Cardiac fibroblast (primary cell): ENCODE measurements around the gene C1orf167.

Experiments used
- DNase-seq, 2 donors: peaks; one replicate each; pipeline versions ENCODE4 v3.0.0 to v3.0.0-alpha.2; 2010; ENCODE audit warnings: low read depth in 2 of 2
- H3K4me3 ChIP-seq, 2 donors: replicated peaks in 1 of 2; 1 replicate in 1 of 2; 2 replicates in 1 of 2; pipeline ENCODE4 v1.5.1; 2011; ENCODE audit warnings: low read depth in 2 of 2, low read length in 2 of 2, mild to moderate bottlenecking in 2 of 2, moderate library complexity in 1 of 2
- TF ChIP-seq, protein P1 (sequence below): IDR thresholded peaks from one replicate; pipeline ENCODE4 v1.5.1; 2011; ENCODE audit warnings: low read depth, mild to moderate bottlenecking, low read length, inconsistent platforms

Gene C1orf167

DNA sequence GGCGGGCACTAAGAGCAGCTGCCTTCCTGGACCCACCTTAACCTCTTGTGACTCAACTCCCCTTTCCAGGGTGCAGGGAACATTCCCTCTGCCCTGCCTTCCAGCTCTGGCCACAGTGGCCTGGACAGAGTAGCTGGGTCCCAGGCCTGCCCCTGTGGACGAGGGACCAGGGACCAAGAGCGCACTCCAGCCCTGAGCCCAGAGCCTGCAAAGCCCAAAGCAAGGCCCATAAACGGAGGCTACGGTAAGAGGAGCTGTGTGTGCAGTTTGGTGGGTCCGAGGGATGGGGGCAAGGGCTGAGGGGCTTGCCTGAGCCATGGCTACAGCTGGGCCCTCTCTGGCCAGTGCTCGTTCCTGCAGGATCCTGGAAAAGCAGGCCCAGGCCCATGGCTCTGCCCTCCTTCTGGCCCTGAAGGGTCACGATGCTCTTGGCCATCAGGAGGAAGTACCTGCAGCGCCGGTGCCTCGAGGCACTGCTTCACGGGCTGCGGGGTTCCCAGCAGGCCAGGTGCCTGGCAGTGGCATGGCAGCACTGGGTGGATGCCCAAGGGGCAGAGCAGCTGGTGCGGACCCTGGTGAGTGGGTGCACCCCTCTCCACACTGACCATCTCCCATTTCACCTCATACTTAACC is 25.9 kb downstream of the C1orf167 start:
- no peak for DNase-seq
- H3K4me3 ChIP-seq = no peak overlapping the region
- TF ChIP-seq, protein P1, sequence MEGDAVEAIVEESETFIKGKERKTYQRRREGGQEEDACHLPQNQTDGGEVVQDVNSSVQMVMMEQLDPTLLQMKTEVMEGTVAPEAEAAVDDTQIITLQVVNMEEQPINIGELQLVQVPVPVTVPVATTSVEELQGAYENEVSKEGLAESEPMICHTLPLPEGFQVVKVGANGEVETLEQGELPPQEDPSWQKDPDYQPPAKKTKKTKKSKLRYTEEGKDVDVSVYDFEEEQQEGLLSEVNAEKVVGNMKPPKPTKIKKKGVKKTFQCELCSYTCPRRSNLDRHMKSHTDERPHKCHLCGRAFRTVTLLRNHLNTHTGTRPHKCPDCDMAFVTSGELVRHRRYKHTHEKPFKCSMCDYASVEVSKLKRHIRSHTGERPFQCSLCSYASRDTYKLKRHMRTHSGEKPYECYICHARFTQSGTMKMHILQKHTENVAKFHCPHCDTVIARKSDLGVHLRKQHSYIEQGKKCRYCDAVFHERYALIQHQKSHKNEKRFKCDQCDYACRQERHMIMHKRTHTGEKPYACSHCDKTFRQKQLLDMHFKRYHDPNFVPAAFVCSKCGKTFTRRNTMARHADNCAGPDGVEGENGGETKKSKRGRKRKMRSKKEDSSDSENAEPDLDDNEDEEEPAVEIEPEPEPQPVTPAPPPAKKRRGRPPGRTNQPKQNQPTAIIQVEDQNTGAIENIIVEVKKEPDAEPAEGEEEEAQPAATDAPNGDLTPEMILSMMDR = no peak

DNA sequence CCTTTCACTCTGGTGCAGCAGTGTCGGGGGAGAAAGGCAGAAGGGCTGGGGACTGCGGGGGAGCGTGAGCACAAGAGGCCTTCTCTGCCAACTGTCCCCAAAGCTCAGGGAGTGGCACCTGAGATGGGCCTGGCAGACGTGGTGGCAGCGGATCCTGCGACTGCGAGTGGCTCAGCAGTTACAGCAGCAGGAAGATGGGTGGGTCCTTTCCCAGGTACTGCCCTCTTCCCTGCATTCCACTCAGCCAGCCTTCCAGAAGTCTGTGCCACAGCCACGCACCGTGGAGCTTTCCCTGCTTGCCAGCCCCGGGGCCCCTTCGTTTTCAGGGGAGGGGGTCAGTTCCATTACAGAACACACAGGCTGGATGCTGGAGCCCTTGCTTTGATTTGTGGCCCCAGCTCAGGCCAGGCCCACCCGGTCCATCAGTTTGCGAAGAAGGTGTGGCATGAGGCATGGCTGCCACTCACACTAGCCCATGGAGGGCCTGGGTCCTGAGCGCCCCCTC is 26.6 kb downstream of the C1orf167 start:
- TF ChIP-seq, protein P1 = no peak
- no peak overlapping the region for H3K4me3 ChIP-seq
- no peak for DNase-seq

DNA sequence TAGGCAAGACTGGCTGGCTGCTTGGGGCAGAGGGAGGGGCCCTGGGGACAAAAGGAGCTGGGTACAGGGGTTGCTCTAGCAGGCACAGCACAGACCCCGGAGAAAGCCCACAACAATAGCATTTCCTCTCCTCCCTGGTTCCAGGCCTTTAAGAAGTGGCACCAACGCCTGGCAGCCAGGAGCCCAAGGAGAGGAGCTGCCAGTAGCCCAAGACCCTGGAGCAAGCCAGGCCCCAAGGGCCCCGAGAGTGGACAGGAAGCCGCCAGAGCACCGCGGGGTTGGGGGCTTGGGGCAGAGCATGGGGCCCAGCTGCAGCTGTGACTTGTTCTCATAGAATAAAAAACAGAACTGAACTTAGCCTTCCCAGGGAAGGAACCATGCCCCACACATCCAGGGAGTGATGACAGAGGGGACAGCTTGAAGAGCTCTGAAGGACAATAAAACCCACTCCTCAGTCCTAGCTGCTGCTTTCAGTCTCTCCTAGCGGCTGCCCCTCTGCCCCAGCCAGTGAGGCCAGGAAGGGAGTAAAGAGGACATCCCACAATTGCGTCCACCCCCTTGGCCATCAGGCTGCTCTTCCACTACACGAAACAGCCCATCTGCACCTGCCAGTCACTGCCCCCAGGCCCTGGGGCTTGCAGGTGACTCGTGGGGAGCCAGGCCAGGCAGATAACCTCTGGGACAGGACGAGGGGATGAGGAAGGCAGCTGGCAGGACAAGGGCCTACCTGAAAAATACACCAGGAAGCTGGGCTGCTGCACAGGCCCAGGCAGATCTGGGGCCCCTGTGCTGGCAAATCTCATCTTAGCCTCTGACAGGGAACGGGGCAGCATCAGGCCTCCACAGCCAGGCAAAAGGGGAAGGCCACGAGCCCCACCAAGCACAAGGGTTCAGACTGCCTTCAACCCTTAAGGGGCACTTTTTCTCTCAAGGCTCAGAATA is 27.4 kb downstream of the C1orf167 start:
- no peak overlapping the region for H3K4me3 ChIP-seq
- DNase-seq = no peak
- TF ChIP-seq, protein P1 = no peak

DNA sequence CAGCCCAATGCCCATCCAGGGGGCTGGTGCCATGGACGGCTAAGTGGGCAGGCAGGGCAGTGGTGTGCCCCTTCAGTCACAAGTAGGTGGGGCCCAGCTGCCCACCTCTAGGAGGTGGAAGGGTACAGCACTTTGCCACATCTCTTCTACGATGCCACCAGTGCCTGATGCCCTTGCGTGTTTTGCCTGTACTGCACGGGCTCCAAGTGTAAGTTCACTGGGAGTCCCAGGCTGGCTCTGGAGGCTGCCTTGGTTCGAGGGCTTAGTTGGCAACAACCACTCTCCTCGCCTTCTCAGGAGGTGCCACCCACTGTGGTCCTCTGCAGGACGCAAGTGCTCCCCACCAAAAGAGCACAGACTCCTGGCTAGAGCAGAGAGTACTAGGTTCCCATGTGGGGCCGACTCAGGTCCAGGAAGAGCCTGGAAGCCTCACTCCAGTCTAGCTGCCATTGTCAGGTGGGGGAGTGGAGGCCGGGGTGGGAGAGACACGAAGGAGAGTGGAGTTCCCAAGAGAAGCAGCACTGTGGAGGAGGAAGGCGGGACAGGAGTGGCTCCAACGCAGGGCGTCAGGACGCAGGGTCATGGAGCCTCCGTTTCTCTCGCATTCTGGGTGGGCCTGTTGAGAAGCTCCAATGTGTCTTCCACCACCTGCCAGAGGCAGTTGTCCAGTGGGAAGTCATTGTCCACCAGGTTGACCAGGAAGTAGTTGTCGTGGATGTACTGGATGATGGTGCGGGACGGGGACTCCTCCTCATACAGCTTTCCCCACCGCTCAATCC is 28.3 kb downstream of the C1orf167 start:
- no peak overlapping the region for H3K4me3 ChIP-seq
- TF ChIP-seq, protein P1 = no peak
- no peak for DNase-seq

DNA sequence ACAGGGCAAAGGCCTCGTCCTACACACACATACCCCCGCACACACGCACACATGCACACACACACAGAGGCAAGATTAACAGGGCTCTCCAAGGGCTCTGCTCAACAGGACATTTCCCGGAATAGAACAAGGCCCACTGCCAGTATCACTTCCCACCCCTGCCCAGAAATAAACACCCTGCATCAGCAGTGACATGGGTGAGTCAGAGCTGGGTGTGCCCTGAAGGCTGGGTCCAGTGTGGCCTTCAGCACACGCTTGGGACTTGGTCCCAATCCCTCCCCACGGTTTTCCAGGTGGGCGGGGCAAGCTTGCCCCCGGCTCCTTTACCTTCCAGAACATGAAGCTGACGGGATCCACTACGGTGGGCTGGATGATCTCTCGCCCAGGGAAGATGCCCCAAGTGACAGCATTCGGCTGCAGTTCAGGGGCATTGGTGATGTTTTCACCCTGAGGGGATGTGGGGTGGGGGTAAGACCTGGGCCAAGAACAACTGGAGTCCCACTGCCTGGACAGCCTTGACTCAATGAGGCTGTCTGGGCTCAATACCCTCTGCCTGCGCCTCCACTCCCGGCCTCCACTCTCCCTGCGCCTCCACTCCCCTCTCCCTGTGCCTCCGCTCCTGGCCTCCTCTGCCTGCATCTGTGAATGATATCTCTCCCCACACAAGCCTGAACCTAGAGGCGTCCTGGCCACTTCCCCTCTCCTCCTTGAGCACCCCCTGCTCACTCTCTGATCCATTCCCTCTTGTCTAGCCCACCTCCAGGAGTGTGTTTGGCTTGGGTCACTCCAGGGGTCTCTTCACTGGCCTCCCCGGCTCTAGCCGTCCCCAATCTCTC is 29.1 kb downstream of the C1orf167 start:
- peak; percentile 90 to 99 for DNase-seq
- TF ChIP-seq, protein P1 = no peak
- H3K4me3 ChIP-seq = no peak overlapping the region

DNA sequence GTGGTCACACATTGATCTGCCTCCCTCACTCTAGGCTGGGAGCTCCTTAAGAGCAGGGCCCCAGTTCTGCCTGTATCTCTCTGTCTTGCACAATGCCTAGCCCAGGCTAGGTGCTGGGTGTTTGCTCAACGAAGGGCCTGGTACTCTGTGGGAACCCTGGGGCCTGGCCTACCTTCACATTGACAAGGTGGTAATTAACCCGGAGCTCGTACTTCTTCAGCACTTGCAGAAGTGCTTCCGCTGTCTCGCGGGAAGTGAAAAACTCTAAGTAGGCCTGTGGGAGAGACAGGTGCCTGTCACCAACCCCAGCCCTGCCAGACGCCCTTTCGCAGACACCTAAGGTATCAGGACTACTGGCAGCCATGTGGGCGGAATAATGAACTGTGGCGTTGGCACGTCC is 30.1 kb downstream of the C1orf167 start:
- TF ChIP-seq, protein P1 = no peak
- no peak overlapping the region for H3K4me3 ChIP-seq
- DNase-seq = no peak
